SK-MEL-5 (cell line): ENCODE results near the gene STAB1. TPM values are rescaled to one million over a fixed set of nuclear protein-coding genes. Genes with fewer than 3 reads are reported as not detected.

ENCODE experiments used
- DNase-seq: peaks from one replicate; pipeline ENCODE4 v3.0.0-alpha.2; 2016; ENCODE audit warnings: low read depth, low spot score
- in situ Hi-C: cut with HindIII; loops from 2 replicates; pipeline ENCODE4 v1.10.0; 2016; ENCODE audit warnings: low sequenced_read_pairs, high pct_unique_total_duplicates, low pct_unique_long_range_greater_than_20kb
- small RNA-seq, 2 experiments: library from RNA; depleted of rRNA; stranded (forward); fragments of <200 nt; gene quantifications; one replicate each; pipeline ENCODE3, GENCODE V24; 2014
- total RNA-seq: library from RNA; depleted of rRNA; stranded (reverse); fragments of >200 nt; shearing (Covaris generic); gene quantifications from 2 replicates; pipeline ENCODE4 v1.2.3, GENCODE V29; 2014; rRNA removed

The STAB1 gene
- total RNA-seq, 1 experiment from 2014 or later: not detected

DNA sequence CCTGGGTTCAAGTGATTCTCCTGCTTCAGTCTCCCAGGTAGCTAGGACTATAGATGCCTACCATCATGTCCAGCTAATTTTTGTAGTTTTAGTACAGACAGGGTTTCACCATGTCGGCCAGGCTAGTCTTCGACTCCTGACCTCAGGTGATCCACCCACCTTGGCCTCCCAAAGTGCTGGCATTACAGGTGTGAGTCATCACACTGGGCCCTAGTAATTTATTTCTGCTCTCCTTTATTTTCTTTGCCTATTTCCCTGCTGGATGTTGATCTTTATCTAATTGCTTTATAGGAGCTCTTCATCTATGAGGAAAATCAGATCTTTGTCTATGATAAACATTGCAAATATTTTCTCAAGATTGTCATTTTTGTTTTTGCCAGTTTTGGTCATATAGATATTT lies 72.9 kb downstream of the STAB1 start:
- DNase-seq: no peak
- in situ Hi-C loops: no loop called here

- in situ Hi-C loops: no loop called here
- DNase-seq: no peak
These were observed 74.9 kb downstream of the STAB1 start for GRCh38 chr3:52570076-52570475.

GRCh38 chr3:52572221-52572620 lies 77.1 kb downstream of the STAB1 start:
- in situ Hi-C loops: no loop called here
- DNase-seq: no peak

Small RNAs within 50 kb of the gene (small RNA-seq; reads per million reads assigned to genes)
- gene RNU6-856P (0 reads per million in 2 experiments), gene RNU6ATAC16P (0 reads per million in 2 experiments)

Other genes starting within 250 kb of the STAB1 start
- gene PPM1M, start 249.6 kb upstream of the STAB1 start, total RNA-seq: 2.9 and 3.2 TPM in 2 replicates
- gene WDR82, start 216.7 kb upstream of the STAB1 start, total RNA-seq: 42.4 and 44.2 TPM in 2 replicates
- 7.7 and 8.7 TPM in 2 replicates for gene GLYCTK, start 207.5 kb upstream of the STAB1 start, total RNA-seq
- gene DNAH1, start 179.0 kb upstream of the STAB1 start, total RNA-seq: 0.74 and 1.6 TPM in 2 replicates
- 73.5 and 78.2 TPM in 2 replicates for gene BAP1, start 85.3 kb upstream of the STAB1 start, total RNA-seq
- 13.8 and 20.1 TPM in 2 replicates for gene PHF7, start 84.7 kb upstream of the STAB1 start, total RNA-seq
- 0.40 and 0.43 TPM in 2 replicates for gene SEMA3G, start 50.2 kb upstream of the STAB1 start, total RNA-seq
- 0.24 and 0.42 TPM in 2 replicates for gene TNNC1, start 41.3 kb upstream of the STAB1 start, total RNA-seq
- 17.7 and 19.9 TPM in 2 replicates for gene NISCH, start 39.7 kb upstream of the STAB1 start, total RNA-seq
- gene NT5DC2, start 38.5 kb downstream of the STAB1 start, total RNA-seq: 34.2 and 42.7 TPM in 2 replicates
- gene UQCC5, start 41.3 kb downstream of the STAB1 start, total RNA-seq: 6.6 and 11.0 TPM in 2 replicates
- 41.7 and 43.6 TPM in 2 replicates for gene PBRM1, start 190.6 kb downstream of the STAB1 start, total RNA-seq
- gene GNL3, start 190.7 kb downstream of the STAB1 start, total RNA-seq: 199 TPM in 2 replicates
- gene GLT8D1, start 210.5 kb downstream of the STAB1 start, total RNA-seq: 81.1 and 82.0 TPM in 2 replicates
- gene SPCS1, start 210.8 kb downstream of the STAB1 start, total RNA-seq: 443 and 451 TPM in 2 replicates